Panc1 (cell line): ENCODE measurements around the gene NAGLU. TPM values are rescaled to one million over a fixed set of nuclear protein-coding genes. Genes with fewer than 3 reads are reported as not detected.
A peak's percentile ranks its signal among the peaks of the same experiment; 100 is the strongest.

ENCODE experiments used
- ATAC-seq: fragments of 200-7000 bp; cut with Tn5 transposase; 2 replicates; pipeline ENCODE4 v1.9.1; 2020; ENCODE audit warnings: mild to moderate bottlenecking, moderate library complexity
- BruUV-seq: library from RNA; stranded (reverse); fragments of 400-500 nt; replicated peaks from 2 replicates; lab custom pipeline; 2021; lab: Mats Ljungman, UMichigan
- CTCF ChIA-PET: fragments of 300-600 bp; sonication (Branson Sonifier 250); formaldehyde crosslinking; loops from one replicate; lab custom pipeline; 2022; ENCODE audit warnings: antibody characterized with exemption; lab: Charles Lee
- POLR2A ChIA-PET: fragments of 300-600 bp; sonication (Branson Sonifier 250); formaldehyde crosslinking; loops from one replicate; lab custom pipeline; 2022; ENCODE audit warnings: antibody characterized with exemption; lab: Charles Lee
- DNase-seq: peaks from one replicate; pipeline ENCODE4 v3.0.0-alpha.2; 2010; ENCODE audit warnings: low read depth, low spot score
- H3K27ac ChIP-seq: 2 replicates; pipeline ENCODE4 v1.5.1; 2011; ENCODE audit warnings: mild to moderate bottlenecking, low read length, inconsistent platforms
- H3K27me3 ChIP-seq: fragments of 200-500 bp; sonication (Bioruptor generic); 2 replicates; pipeline ENCODE4 v1.6.0; 2014; ENCODE audit warnings: low read length, inconsistent platforms; ENCODE audit not compliant: control insufficient read depth, insufficient read depth
- H3K36me3 ChIP-seq: fragments of 200-500 bp; sonication (Bioruptor generic); 2 replicates; pipeline ENCODE4 v1.5.1; 2014; ENCODE audit warnings: inconsistent platforms, mild to moderate bottlenecking, low read length, moderate library complexity; ENCODE audit not compliant: control insufficient read depth, insufficient read depth
- H3K4me1 ChIP-seq: 2 replicates; pipeline ENCODE4 v1.5.1; 2011; ENCODE audit warnings: inconsistent platforms, mild to moderate bottlenecking, low read length, moderate library complexity; ENCODE audit not compliant: control insufficient read depth, insufficient read depth
- H3K4me3 ChIP-seq, 2 experiments: 2 replicates each; pipeline ENCODE4 v1.5.1; 2011 to 2012; ENCODE audit warnings: low read depth in 2 of 2, low read length in 2 of 2, mild to moderate bottlenecking in 2 of 2, inconsistent platforms in 1 of 2, moderate library complexity in 1 of 2
- H3K9me3 ChIP-seq: fragments of 200-500 bp; sonication (Bioruptor generic); 2 replicates; pipeline ENCODE4 v1.5.1; 2014; ENCODE audit warnings: low read depth, mild to moderate bottlenecking, inconsistent platforms, low read length, moderate library complexity; ENCODE audit not compliant: control insufficient read depth, insufficient read depth
- CTCF ChIP-seq: fragments of 450-650 bp; IDR thresholded peaks from 2 replicates; pipeline ENCODE4 v1.5.1; 2017; ENCODE audit warnings: mild to moderate bottlenecking
- POLR2AphosphoS5 ChIP-seq: IDR thresholded peaks from 2 replicates; pipeline ENCODE4 v1.6.1; 2012; ENCODE audit warnings: mild to moderate bottlenecking, low read depth, low read length, moderate library complexity
- SIN3A ChIP-seq: IDR thresholded peaks from 2 replicates; pipeline ENCODE4 v1.6.1; 2012; ENCODE audit warnings: low read depth, mild to moderate bottlenecking, low read length, moderate library complexity, borderline replicate concordance; ENCODE audit not compliant: insufficient read depth
- TCF7L2 ChIP-seq: IDR thresholded peaks from 2 replicates; pipeline ENCODE4 v1.6.1; 2011; ENCODE audit warnings: mild to moderate bottlenecking, low read depth, low read length, inconsistent platforms
- in situ Hi-C: cut with HindIII; loops from 2 replicates; pipeline ENCODE4 v1.10.0; 2016; ENCODE audit warnings: low sequenced_read_pairs, low pct_unique_long_range_greater_than_20kb
- intact Hi-C: fragments of 100-400 bp; cut with micrococcal nuclease; formaldehyde crosslinking; loops from one replicate; pipeline ENCODE4 v1.10.0; 2022; ENCODE audit not compliant: unreplicated experiment
- total RNA-seq: library from RNA; stranded (reverse); gene quantifications from one replicate; pipeline ENCODE4 v1.2.1, GENCODE V29; 2021; ENCODE audit not compliant: unreplicated experiment
- TF ChIP-seq, protein P1 (sequence below), 2 experiments: IDR thresholded peaks; 2 replicates each; pipeline ENCODE4 v1.6.1; 2011 to 2012; ENCODE audit warnings: low read depth in 2 of 2, control low read depth in 1 of 2, low read length in 1 of 2, mild to moderate bottlenecking in 1 of 2, moderate library complexity in 1 of 2; ENCODE audit not compliant: insufficient read depth in 1 of 2

NAGLU gene
- total RNA-seq, 1 experiment from 2014 or later, result 33.5 TPM

GRCh38 chr17:42547001-42547461, 11.0 kb downstream of the NAGLU start:
- intact Hi-C loops (no loop called here), in situ Hi-C loops (no loop called here)
- no TSS peak for BruUV-seq
- DNase-seq (no peak), ATAC-seq (no peak)
- POLR2A ChIA-PET, result no interaction called here
- CTCF ChIA-PET, result no interaction called here
- no peak for TF ChIP-seq SIN3A
- TF ChIP-seq, protein P1, sequence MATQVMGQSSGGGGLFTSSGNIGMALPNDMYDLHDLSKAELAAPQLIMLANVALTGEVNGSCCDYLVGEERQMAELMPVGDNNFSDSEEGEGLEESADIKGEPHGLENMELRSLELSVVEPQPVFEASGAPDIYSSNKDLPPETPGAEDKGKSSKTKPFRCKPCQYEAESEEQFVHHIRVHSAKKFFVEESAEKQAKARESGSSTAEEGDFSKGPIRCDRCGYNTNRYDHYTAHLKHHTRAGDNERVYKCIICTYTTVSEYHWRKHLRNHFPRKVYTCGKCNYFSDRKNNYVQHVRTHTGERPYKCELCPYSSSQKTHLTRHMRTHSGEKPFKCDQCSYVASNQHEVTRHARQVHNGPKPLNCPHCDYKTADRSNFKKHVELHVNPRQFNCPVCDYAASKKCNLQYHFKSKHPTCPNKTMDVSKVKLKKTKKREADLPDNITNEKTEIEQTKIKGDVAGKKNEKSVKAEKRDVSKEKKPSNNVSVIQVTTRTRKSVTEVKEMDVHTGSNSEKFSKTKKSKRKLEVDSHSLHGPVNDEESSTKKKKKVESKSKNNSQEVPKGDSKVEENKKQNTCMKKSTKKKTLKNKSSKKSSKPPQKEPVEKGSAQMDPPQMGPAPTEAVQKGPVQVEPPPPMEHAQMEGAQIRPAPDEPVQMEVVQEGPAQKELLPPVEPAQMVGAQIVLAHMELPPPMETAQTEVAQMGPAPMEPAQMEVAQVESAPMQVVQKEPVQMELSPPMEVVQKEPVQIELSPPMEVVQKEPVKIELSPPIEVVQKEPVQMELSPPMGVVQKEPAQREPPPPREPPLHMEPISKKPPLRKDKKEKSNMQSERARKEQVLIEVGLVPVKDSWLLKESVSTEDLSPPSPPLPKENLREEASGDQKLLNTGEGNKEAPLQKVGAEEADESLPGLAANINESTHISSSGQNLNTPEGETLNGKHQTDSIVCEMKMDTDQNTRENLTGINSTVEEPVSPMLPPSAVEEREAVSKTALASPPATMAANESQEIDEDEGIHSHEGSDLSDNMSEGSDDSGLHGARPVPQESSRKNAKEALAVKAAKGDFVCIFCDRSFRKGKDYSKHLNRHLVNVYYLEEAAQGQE (IDR thresholded peaks at IDR 0.05; ENCODE audit: insufficient read depth in 1 of 2, low read depth in 2 of 2, low read length in 1 of 2), result no peak
- H3K27me3 ChIP-seq, result no peaks in the 10 kb centered on the region
- no peaks in the 10 kb centered on the region for H3K36me3 ChIP-seq
- H3K4me1 ChIP-seq, result peaks cover 6% of the 10 kb centered on the region; the same call in 1 of the 2 replicates
- H3K4me3 ChIP-seq, result no peak overlapping the region
- no peak overlapping the region for H3K27ac ChIP-seq
- no peaks in the 10 kb centered on the region for H3K9me3 ChIP-seq

GRCh38 chr17:42547698-42548069, 11.6 kb downstream of the NAGLU start:
- intact Hi-C loops, result no loop called here

More at GRCh38 chr17:42547698-42548069, 11.6 kb downstream of the NAGLU start:
- Histone ChIP-seq H3K36me3 (no peaks in the 10 kb centered on the region), H3K27ac (no peak overlapping the region), H3K4me3 (peak overlapping the region; percentile 36 to 52), H3K4me1 (peaks cover 6% of the 10 kb centered on the region; the same call in 1 of the 2 replicates), H3K27me3 (no peaks in the 10 kb centered on the region), H3K9me3 (no peaks in the 10 kb centered on the region)
- ChIA-PET CTCF (interaction anchor here (1.0 to 1.1 kb wide), 2 partner anchors 18 to 216 kb away, joined by 3 read pairs; no protein-coding TSS in a partner anchor), POLR2A (interaction anchor here (0.5 kb wide), 1 partner anchor 219 kb away, joined by 5 read pairs; no protein-coding TSS in a partner anchor)
- ATAC-seq, result peak; percentile 17; the same call in 1 of the 2 replicates
- no peak for DNase-seq
- in situ Hi-C loops, result no loop called here
- no TSS peak for BruUV-seq
- no peak for TF ChIP-seq POLR2AphosphoS5
- TF ChIP-seq CTCF, result no peak
- TF ChIP-seq SIN3A, result no peak
- TF ChIP-seq, protein P1 (IDR thresholded peaks at IDR 0.05; ENCODE audit: insufficient read depth in 1 of 2, low read depth in 2 of 2, low read length in 1 of 2), result no peak
- TF ChIP-seq TCF7L2, result no peak
